DND-41 (cell line): ENCODE results near the gene THRSP.
"Not testable (repeated sequence)": the region's sequence is repeated elsewhere in the genome, so short reads cannot be mapped to it uniquely, and the experiment has no call there.

Experiments used
- ATAC-seq: fragments of 200-7000 bp; cut with Tn5 transposase; 3 replicates; pipeline ENCODE4 v1.9.1; 2021; ENCODE audit warnings: low read depth; ENCODE audit not compliant: insufficient read depth
- DNase-seq: peaks from one replicate; pipeline ENCODE4 v3.0.0-alpha.2; 2020
- H2AFZ ChIP-seq: 2 replicates; pipeline ENCODE4 v1.6.0; 2012; ENCODE audit warnings: low read depth, low read length
- H3K27ac ChIP-seq: 2 replicates; pipeline ENCODE4 v1.5.1; 2012; ENCODE audit warnings: low read length, inconsistent platforms
- H3K27me3 ChIP-seq: fragments of 200-600 bp; sonication (generic); 2 replicates; pipeline ENCODE4 v1.6.0; 2012; ENCODE audit warnings: low read length, mild to moderate bottlenecking, inconsistent platforms; ENCODE audit not compliant: insufficient read depth, poor library complexity
- H3K36me3 ChIP-seq: 2 replicates; pipeline ENCODE4 v1.5.1; 2012; ENCODE audit warnings: low read length, inconsistent platforms; ENCODE audit not compliant: insufficient read depth
- H3K4me1 ChIP-seq: 2 replicates; pipeline ENCODE4 v1.5.1; 2012; ENCODE audit warnings: mild to moderate bottlenecking, low read length; ENCODE audit not compliant: insufficient read depth
- H3K4me2 ChIP-seq: 2 replicates; pipeline ENCODE4 v1.6.0; 2012; ENCODE audit warnings: mild to moderate bottlenecking, moderate library complexity, low read length, inconsistent platforms; ENCODE audit not compliant: insufficient read depth
- H3K4me3 ChIP-seq, 2 experiments: fragments of 200-600 bp in 1 of 2; shearing (Covaris generic) in 1 of 2; 2 replicates each; pipeline ENCODE4 v1.5.1; 2012 to 2016; ENCODE audit warnings: inconsistent platforms in 2 of 2, low read length in 2 of 2, mild to moderate bottlenecking in 2 of 2, low read depth in 1 of 2, moderate library complexity in 1 of 2
- H3K79me2 ChIP-seq: 2 replicates; pipeline ENCODE4 v1.6.0; 2012; ENCODE audit warnings: low read length, inconsistent platforms; ENCODE audit not compliant: insufficient read depth
- H3K9ac ChIP-seq: 2 replicates; pipeline ENCODE4 v1.6.0; 2012; ENCODE audit warnings: low read depth, mild to moderate bottlenecking, inconsistent platforms, low read length, moderate library complexity
- H3K9me3 ChIP-seq: 2 replicates; pipeline ENCODE4 v1.5.1; 2012; ENCODE audit warnings: low read length, moderate library complexity, mild to moderate bottlenecking, inconsistent platforms; ENCODE audit not compliant: insufficient read depth, severe bottlenecking
- H4K20me1 ChIP-seq: 2 replicates; pipeline ENCODE4 v1.6.0; 2012; ENCODE audit warnings: low read length; ENCODE audit not compliant: insufficient read depth
- EZH2 ChIP-seq: IDR thresholded peaks from 3 replicates; pipeline ENCODE4 v1.6.1; 2012; ENCODE audit warnings: borderline replicate concordance, low read depth, mild to moderate bottlenecking, moderate library complexity, low read length, inconsistent platforms; ENCODE audit not compliant: severe bottlenecking
- TF ChIP-seq, protein P1 (sequence below): IDR thresholded peaks from 2 replicates; pipeline ENCODE4 v1.5.1; 2012; ENCODE audit warnings: borderline replicate concordance, low read length, moderate library complexity, mild to moderate bottlenecking; ENCODE audit not compliant: poor library complexity, severe bottlenecking; ENCODE audit errors: extremely low read depth

The THRSP gene

DNA sequence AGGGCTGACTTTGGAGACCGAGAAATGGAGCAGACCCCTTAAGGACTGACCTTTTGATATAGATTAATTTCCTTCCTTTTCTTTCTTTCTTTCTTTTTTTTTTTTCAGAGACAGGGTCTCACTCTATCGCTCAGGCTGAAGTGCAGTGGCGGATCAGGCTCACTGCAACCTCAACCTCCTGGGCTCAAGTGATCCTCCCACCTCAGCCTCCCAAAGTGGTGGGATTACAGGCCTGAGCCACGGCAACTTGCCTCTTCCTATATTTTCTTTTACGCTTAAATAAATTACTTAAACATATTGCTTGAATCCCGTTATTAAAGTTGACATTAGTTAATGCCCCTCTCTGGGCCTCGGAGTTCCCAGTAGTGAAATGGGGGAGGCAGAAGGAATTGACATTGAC, 40.2 kb upstream of the THRSP start:
- Histone ChIP-seq H3K79me2 (no peaks in the 10 kb centered on the region), H3K4me2 (no peak overlapping the region), H3K4me1 (no peaks in the 10 kb centered on the region), H3K36me3 (no peaks in the 10 kb centered on the region), H3K27me3 (no peaks in the 10 kb centered on the region), H3K9me3 (no peaks in the 10 kb centered on the region), H3K27ac (no peak overlapping the region), H2AFZ (no peak overlapping the region), H3K4me3 (no peak overlapping the region), H3K9ac (no peak overlapping the region), H4K20me1 (no peaks in the 10 kb centered on the region)
- no peak for TF ChIP-seq EZH2
- TF ChIP-seq, protein P1, sequence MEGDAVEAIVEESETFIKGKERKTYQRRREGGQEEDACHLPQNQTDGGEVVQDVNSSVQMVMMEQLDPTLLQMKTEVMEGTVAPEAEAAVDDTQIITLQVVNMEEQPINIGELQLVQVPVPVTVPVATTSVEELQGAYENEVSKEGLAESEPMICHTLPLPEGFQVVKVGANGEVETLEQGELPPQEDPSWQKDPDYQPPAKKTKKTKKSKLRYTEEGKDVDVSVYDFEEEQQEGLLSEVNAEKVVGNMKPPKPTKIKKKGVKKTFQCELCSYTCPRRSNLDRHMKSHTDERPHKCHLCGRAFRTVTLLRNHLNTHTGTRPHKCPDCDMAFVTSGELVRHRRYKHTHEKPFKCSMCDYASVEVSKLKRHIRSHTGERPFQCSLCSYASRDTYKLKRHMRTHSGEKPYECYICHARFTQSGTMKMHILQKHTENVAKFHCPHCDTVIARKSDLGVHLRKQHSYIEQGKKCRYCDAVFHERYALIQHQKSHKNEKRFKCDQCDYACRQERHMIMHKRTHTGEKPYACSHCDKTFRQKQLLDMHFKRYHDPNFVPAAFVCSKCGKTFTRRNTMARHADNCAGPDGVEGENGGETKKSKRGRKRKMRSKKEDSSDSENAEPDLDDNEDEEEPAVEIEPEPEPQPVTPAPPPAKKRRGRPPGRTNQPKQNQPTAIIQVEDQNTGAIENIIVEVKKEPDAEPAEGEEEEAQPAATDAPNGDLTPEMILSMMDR = no peak
- DNase-seq (no peak), ATAC-seq (no peak)

DNA sequence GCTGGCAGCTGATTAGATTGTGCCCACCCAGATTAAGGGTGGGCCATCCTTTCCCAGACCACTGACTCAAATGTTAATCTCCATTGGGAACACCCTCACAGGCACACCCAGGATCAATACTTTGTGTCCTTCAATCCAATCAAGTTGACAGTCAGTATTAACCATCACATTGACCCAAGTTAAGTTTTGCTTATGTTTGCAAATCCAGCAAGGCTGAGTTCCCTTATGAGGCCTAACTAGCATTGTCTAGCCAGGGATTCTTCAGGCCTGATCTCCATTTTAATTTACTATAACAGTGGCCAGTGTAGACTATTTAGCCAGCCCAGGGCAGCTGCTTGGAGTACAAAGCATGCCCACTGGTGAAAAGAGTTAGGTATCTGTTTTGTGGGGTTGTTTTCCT, 38.3 kb upstream of the THRSP start:
- Histone ChIP-seq H3K36me3 (no peaks in the 10 kb centered on the region), H3K9ac (no peak overlapping the region), H3K27ac (no peak overlapping the region), H4K20me1 (no peaks in the 10 kb centered on the region), H3K4me2 (no peak overlapping the region), H2AFZ (no peak overlapping the region), H3K27me3 (no peaks in the 10 kb centered on the region), H3K4me1 (no peaks in the 10 kb centered on the region), H3K9me3 (no peaks in the 10 kb centered on the region), H3K79me2 (no peaks in the 10 kb centered on the region), H3K4me3 (no peak overlapping the region)
- no peak for DNase-seq
- no peak for ATAC-seq
- no peak for TF ChIP-seq EZH2
- TF ChIP-seq, protein P1 = no peak

DNA sequence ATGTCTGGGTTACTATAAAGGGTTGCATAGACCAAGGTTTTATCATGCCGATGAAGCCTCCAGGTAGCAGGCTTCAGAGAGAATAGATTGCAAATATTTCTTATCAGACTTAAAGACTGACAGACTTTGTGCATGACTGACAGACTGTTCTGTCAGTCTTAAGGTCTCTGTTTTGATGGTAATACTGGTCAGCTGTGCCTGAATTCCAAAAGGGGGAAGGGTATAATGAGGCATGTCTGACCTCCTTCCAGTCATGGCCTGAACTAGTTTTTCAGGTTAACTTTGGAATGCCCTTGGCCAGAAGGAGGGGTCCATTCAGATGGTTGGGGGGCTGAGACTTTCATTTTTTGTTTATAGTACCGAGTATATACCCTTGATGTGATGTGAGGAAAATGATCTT, 35.9 kb upstream of the THRSP start:
- TF ChIP-seq, protein P1 = no peak
- TF ChIP-seq EZH2 = no peak
- ATAC-seq = no peak
- Histone ChIP-seq H3K27ac (no peak overlapping the region), H3K27me3 (no peaks in the 10 kb centered on the region), H3K79me2 (no peaks in the 10 kb centered on the region), H4K20me1 (no peaks in the 10 kb centered on the region), H3K4me2 (no peak overlapping the region), H3K9ac (no peak overlapping the region), H3K4me3 (no peak overlapping the region), H2AFZ (no peak overlapping the region), H3K9me3 (no peaks in the 10 kb centered on the region), H3K36me3 (no peaks in the 10 kb centered on the region), H3K4me1 (no peaks in the 10 kb centered on the region)
- DNase-seq = no peak

DNA sequence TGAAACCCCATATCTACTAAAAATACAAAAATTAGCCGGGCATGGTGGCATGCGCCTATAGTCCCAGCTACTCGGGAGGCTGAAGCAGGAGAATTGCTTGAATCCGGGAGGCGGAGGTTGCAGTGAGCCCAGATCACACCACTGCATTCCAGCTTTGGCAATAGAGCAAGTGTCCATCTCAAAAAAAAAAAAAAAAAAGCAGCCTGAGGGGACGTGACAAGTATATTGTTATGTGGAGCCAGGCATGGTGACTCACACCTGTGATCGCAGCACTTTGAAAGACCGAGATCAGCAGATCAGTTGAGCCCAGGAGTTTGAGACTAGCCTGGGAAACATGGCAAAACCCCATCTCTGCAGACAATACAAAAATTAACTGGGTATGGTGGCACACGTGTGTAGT, 35.2 kb upstream of the THRSP start:
- DNase-seq, H3K4me2 ChIP-seq, H3K9me3 ChIP-seq: not testable (repeated sequence)

More for the DNA sequence above, 35.2 kb upstream of the THRSP start:
- not testable (repeated sequence) for H3K27ac ChIP-seq, ATAC-seq, H3K79me2 ChIP-seq, H3K9ac ChIP-seq, H3K27me3 ChIP-seq, H3K4me1 ChIP-seq, H4K20me1 ChIP-seq, H3K4me3 ChIP-seq, H3K36me3 ChIP-seq, H2AFZ ChIP-seq
